ENCODE measurements around the gene IBA57.
"Not testable (repeated sequence)": the region's sequence is repeated elsewhere in the genome, so short reads cannot be mapped to it uniquely, and the experiment has no call there.

The IBA57 gene

GRCh38 chr1:228169345-228169744, 3.7 kb downstream of the IBA57 start:
- CTCF ChIA-PET = no interaction called here
- TF ChIP-seq CTCF (IDR thresholded peaks at IDR 0.05; ENCODE audit: control extremely low read depth, extremely low read depth, low read depth, missing control alignments) = no peak
- POLR2A ChIA-PET = no interaction called here
- no peak for DNase-seq (ENCODE audit: extremely low spot score)

GRCh38 chr1:228170666-228171065, 5.1 kb downstream of the IBA57 start:
- CTCF ChIA-PET = no interaction called here
- POLR2A ChIA-PET = no interaction called here
- TF ChIP-seq CTCF (IDR thresholded peaks at IDR 0.05; ENCODE audit: control extremely low read depth, extremely low read depth, low read depth, missing control alignments) = no peak
- DNase-seq (ENCODE audit: extremely low spot score) = no peak

- ChIA-PET POLR2A (no interaction called here), CTCF (interaction anchor here (1.1 kb wide), 1 partner anchor 52 kb away, joined by 3 read pairs; no protein-coding TSS in a partner anchor)
- TF ChIP-seq CTCF (IDR thresholded peaks at IDR 0.05; ENCODE audit: control extremely low read depth, extremely low read depth, low read depth, missing control alignments) = no peak
- no peak for DNase-seq (ENCODE audit: extremely low spot score)
Measured at GRCh38 chr1:228171221-228171891, 5.8 kb downstream of the IBA57 start.

- ChIA-PET POLR2A (no interaction called here), CTCF (interaction anchor here (1.1 to 2.2 kb wide), 2 partner anchors 8 to 54 kb away, joined by 3 to 10 read pairs; no protein-coding TSS in a partner anchor)
- no peak for DNase-seq (ENCODE audit: extremely low spot score)
- TF ChIP-seq CTCF (IDR thresholded peaks at IDR 0.05; ENCODE audit: control extremely low read depth, extremely low read depth, low read depth, missing control alignments) = no peak
Measured at GRCh38 chr1:228172591-228173527, 7.3 kb downstream of the IBA57 start.

GRCh38 chr1:228173528-228174481, 8.2 kb downstream of the IBA57 start:
- DNase-seq (ENCODE audit: extremely low spot score); POLR2A ChIA-PET: not testable (repeated sequence)
- CTCF ChIA-PET = interaction anchor here (2.2 kb wide), 1 partner anchor 9 kb away, joined by 10 read pairs; no protein-coding TSS in a partner anchor

GRCh38 chr1:228174482-228175315, 9.1 kb downstream of the IBA57 start:
- ChIA-PET POLR2A (no interaction called here), CTCF (interaction anchor here (0.8 to 2.2 kb wide), 3 partner anchors 10 to 44 kb away, joined by 3 to 10 read pairs (median 4); no protein-coding TSS in a partner anchor)
- DNase-seq (ENCODE audit: extremely low spot score) = no peak
- TF ChIP-seq CTCF (IDR thresholded peaks at IDR 0.05; ENCODE audit: control extremely low read depth, extremely low read depth, low read depth, missing control alignments) = no peak
